ENCODE data around the gene EGFL6. TPM values are rescaled to one million over a fixed set of nuclear protein-coding genes. Genes with fewer than 3 reads are reported as not detected.

Gene EGFL6
- total and polyA plus RNA-seq, 2 of the 4 experiments (the other 2 are of a cell fraction): not detected

- H3K4me1 ChIP-seq (ENCODE audit: control insufficient read depth, insufficient read depth, low read length): peaks cover 2% of the 10 kb centered on the region; the same call in 1 of the 2 replicates
- BruUV-seq (replicated peaks): no TSS peak
- dilution Hi-C loops (cut with HindIII; ENCODE audit: low sequenced_read_pairs, unreplicated experiment) (no loop called here), intact Hi-C loops (cut with micrococcal nuclease) (loop anchor here (5.0 kb wide), 1 partner anchor 87 kb away; no protein-coding TSS in a partner anchor), in situ Hi-C loops (cut with MboI; ENCODE audit: low sequenced_read_pairs) (no loop called here)
- H2AFZ ChIP-seq (replicated peaks; ENCODE audit: low read length, poor library complexity): no peak overlapping the region
- CTCF ChIA-PET: no interaction called here
- H4K5ac ChIP-seq (ENCODE audit: low read depth, low read length): no peak overlapping the region
- no peak overlapping the region for H2BK20ac ChIP-seq (ENCODE audit: low read depth, low read length)
- no peak overlapping the region for H3K23ac ChIP-seq (ENCODE audit: low read depth, low read length)
- no peaks in the 10 kb centered on the region for H3K79me1 ChIP-seq (ENCODE audit: low read depth in 1 of 2, low read length in 2 of 2)
- H4K20me1 ChIP-seq (ENCODE audit: insufficient read depth, low read length): no peaks in the 10 kb centered on the region
- DNase-seq (no peak), ATAC-seq (ENCODE audit: low read depth) (no peak)
- H3K9me1 ChIP-seq (ENCODE audit: insufficient read depth, low read length): no peaks in the 10 kb centered on the region
- H3K4me3 ChIP-seq (ENCODE audit: insufficient read depth, low read depth, low read length): no peak overlapping the region
- H3K9me3 ChIP-seq (ENCODE audit: control insufficient read depth, insufficient read depth, low read length): no peaks in the 10 kb centered on the region
- no peak overlapping the region for H3K4me2 ChIP-seq (ENCODE audit: low read depth, low read length)
- H3K27me3 ChIP-seq (ENCODE audit: control insufficient read depth, insufficient read depth, low read length): peaks cover 8% of the 10 kb centered on the region
- H3K56ac ChIP-seq (ENCODE audit: extremely low read depth, insufficient read depth, low read length): no peak overlapping the region
- no CpG with 5 or more reads among the region's 7 CpGs for WGBS, 2 experiments (ENCODE audit: extremely low coverage in 2 of 2, insufficient read length in 1 of 2)
- H3K4ac ChIP-seq (ENCODE audit: low read depth, low read length): no peak overlapping the region
- no peak overlapping the region for H3K27ac ChIP-seq (ENCODE audit: insufficient read depth, low read length)
- no peak for TF ChIP-seq RFX5 (IDR thresholded peaks at IDR 0.05; ENCODE audit: low read depth, low read length)
- no peak for TF ChIP-seq SMC3 (IDR thresholded peaks at IDR 0.05; ENCODE audit: low read depth, low read length)
- no peak for TF ChIP-seq POLR2A (IDR thresholded peaks at IDR 0.05; ENCODE audit: low read depth, low read length)
- TF ChIP-seq, protein P1, sequence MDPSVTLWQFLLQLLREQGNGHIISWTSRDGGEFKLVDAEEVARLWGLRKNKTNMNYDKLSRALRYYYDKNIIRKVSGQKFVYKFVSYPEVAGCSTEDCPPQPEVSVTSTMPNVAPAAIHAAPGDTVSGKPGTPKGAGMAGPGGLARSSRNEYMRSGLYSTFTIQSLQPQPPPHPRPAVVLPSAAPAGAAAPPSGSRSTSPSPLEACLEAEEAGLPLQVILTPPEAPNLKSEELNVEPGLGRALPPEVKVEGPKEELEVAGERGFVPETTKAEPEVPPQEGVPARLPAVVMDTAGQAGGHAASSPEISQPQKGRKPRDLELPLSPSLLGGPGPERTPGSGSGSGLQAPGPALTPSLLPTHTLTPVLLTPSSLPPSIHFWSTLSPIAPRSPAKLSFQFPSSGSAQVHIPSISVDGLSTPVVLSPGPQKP (IDR thresholded peaks at IDR 0.05; ENCODE audit: borderline replicate concordance, low read depth, low read length): no peak
- TF ChIP-seq USF2 (IDR thresholded peaks at IDR 0.05; ENCODE audit: low read depth, low read length): no peak
- no peak overlapping the region for H2AK9ac ChIP-seq (replicated peaks; ENCODE audit: low read depth, low read length, poor library complexity)
- H4K91ac ChIP-seq (ENCODE audit: insufficient read depth, low read depth, low read length): no peak overlapping the region
- H2BK120ac ChIP-seq (ENCODE audit: low read depth, low read length): no peak overlapping the region
- H3K9ac ChIP-seq (ENCODE audit: low read depth, low read length): no peak overlapping the region
- H3K18ac ChIP-seq (ENCODE audit: low read depth, low read length): no peak overlapping the region
- POLR2A ChIA-PET (ENCODE audit: unreplicated experiment): no interaction called here
- no peak overlapping the region for H4K8ac ChIP-seq (ENCODE audit: low read depth in 2 of 2, low read length in 2 of 2)
- no peak overlapping the region for H2AK5ac ChIP-seq (ENCODE audit: low read depth, low read length)
- H2BK15ac ChIP-seq (ENCODE audit: low read depth, low read length): no peak overlapping the region
- H2BK5ac ChIP-seq (ENCODE audit: low read depth, low read length, poor library complexity, severe bottlenecking): no peak overlapping the region
- H3K36me3 ChIP-seq (ENCODE audit: control insufficient read depth, insufficient read depth, low read length): no peaks in the 10 kb centered on the region
- H3K14ac ChIP-seq (replicated peaks; ENCODE audit: low read depth, low read length): no peak overlapping the region
Measured at GRCh38 chrX:13535376-13536165, 33.8 kb upstream of the EGFL6 start.

Data from IMR-90 (cell line).